NCI-H748 (cell line): ENCODE measurements around the gene MACROD1.

Source experiments
- DNase-seq: peaks from one replicate; lab custom pipeline; 2025; ENCODE audit not compliant: unreplicated experiment; lab: John Stamatoyannopoulos, UW

Gene MACROD1

GRCh38 chr11:64114231-64114630 lies 51.7 kb downstream of the MACROD1 start:
- no peak for DNase-seq

- no peak for DNase-seq
Measured at GRCh38 chr11:64113462-64113780, 52.5 kb downstream of the MACROD1 start.

GRCh38 chr11:64112771-64113461 lies 53.0 kb downstream of the MACROD1 start:
- no peak for DNase-seq

GRCh38 chr11:64110465-64111375 lies 55.2 kb downstream of the MACROD1 start:
- DNase-seq: no peak

- no peak for DNase-seq
Measured at GRCh38 chr11:64109332-64109731, 56.6 kb downstream of the MACROD1 start.

GRCh38 chr11:64107303-64107702 lies 58.6 kb downstream of the MACROD1 start:
- DNase-seq: no peak

GRCh38 chr11:64104632-64105031 lies 61.3 kb downstream of the MACROD1 start:
- no peak for DNase-seq

GRCh38 chr11:64103277-64103985 lies 62.5 kb downstream of the MACROD1 start:
- DNase-seq: no peak

- no peak for DNase-seq
Measured at GRCh38 chr11:64102005-64102738, 63.7 kb downstream of the MACROD1 start.

GRCh38 chr11:64101461-64101860 lies 64.5 kb downstream of the MACROD1 start:
- DNase-seq: no peak

- no peak for DNase-seq
Measured at GRCh38 chr11:64100782-64101353, 65.0 kb downstream of the MACROD1 start.

GRCh38 chr11:64100360-64100759 lies 65.6 kb downstream of the MACROD1 start:
- DNase-seq: peak; percentile 55

GRCh38 chr11:64099436-64099835 lies 66.5 kb downstream of the MACROD1 start:
- no peak for DNase-seq

- DNase-seq: no peak
Measured at GRCh38 chr11:64098318-64098831, 67.5 kb downstream of the MACROD1 start.

- DNase-seq: no peak
Measured at GRCh38 chr11:64097468-64098317, 68.2 kb downstream of the MACROD1 start.

GRCh38 chr11:64096835-64097234 lies 69.1 kb downstream of the MACROD1 start:
- DNase-seq: no peak

- DNase-seq: peak; percentile 74
Measured at GRCh38 chr11:64095949-64096348, 70.0 kb downstream of the MACROD1 start.

GRCh38 chr11:64095273-64095817 lies 70.6 kb downstream of the MACROD1 start:
- DNase-seq: no peak
